Urinary bladder (tissue), 4 donors: ENCODE results near the gene HARS1. TPM values are rescaled to one million over a fixed set of nuclear protein-coding genes. Genes with fewer than 3 reads are reported as not detected.
A peak's percentile ranks its signal among the peaks of the same experiment; 100 is the strongest.
"Not testable (repeated sequence)": the region's sequence is repeated elsewhere in the genome, so short reads cannot be mapped to it uniquely, and the experiment has no call there.

Source experiments
- DNase-seq: peaks from one replicate; pipeline ENCODE4 v3.0.0-alpha.2; 2015; ENCODE audit errors: extremely low spot score
- H3K27ac ChIP-seq: one replicate; pipeline ENCODE4 v1.5.1; 2013; ENCODE audit warnings: low read depth, mild to moderate bottlenecking, moderate library complexity
- H3K36me3 ChIP-seq: one replicate; pipeline ENCODE4 v1.6.1; 2013; ENCODE audit warnings: mild to moderate bottlenecking, moderate library complexity; ENCODE audit not compliant: insufficient read depth
- H3K4me1 ChIP-seq: one replicate; pipeline ENCODE4 v1.6.1; 2013; ENCODE audit warnings: mild to moderate bottlenecking, moderate library complexity; ENCODE audit not compliant: insufficient read depth
- H3K4me3 ChIP-seq: one replicate; pipeline ENCODE4 v1.5.1; 2013; ENCODE audit warnings: low read depth, low read length
- WGBS: extraction: QIAGEN DNeasy Blood & Tissue Kit; methylation state at CpG from one replicate; pipeline ENCODE4 v1.1.7; 2013; 5-methylcytosine and 5-hydroxymethylcytosine counted together
- polyA plus RNA-seq: library from polyadenylated mRNA; stranded (reverse); fragments of 200-250 nt; gene quantifications from one replicate; pipeline ENCODE4 v1.2.3, GENCODE V29; 2013
- total RNA-seq: library from RNA; depleted of rRNA; stranded (reverse); fragments of >200 nt; gene quantifications from one replicate; pipeline ENCODE4 v1.2.3, GENCODE V29; 2014
- donor health status: healthy with polysubstance abuse.
- donor health status: healthy.

The HARS1 gene
- total and polyA plus RNA-seq, 2 donors, result 31.9 to 50.5 TPM

GRCh38 chr5:140671472-140672125 is 19.6 kb downstream of the HARS1 start:
- WGBS, result 93% methylated on average over 6 of the region's 7 CpGs
- Histone ChIP-seq H3K4me1 (no peaks in the 10 kb centered on the region), H3K27ac (no peak overlapping the region), H3K4me3 (no peak overlapping the region), H3K36me3 (no peaks in the 10 kb centered on the region)
- DNase-seq, result no peak

GRCh38 chr5:140671035-140671434 is 20.1 kb downstream of the HARS1 start:
- not testable (repeated sequence) for H3K4me3 ChIP-seq, DNase-seq, H3K36me3 ChIP-seq, H3K4me1 ChIP-seq, H3K27ac ChIP-seq
- 97% methylated on average over 4 of the region's 4 CpGs for WGBS

GRCh38 chr5:140664359-140665119 is 26.6 kb downstream of the HARS1 start, which contains the start of gene WDR55:
TSS of gene WDR55 (plus strand) at chr5:140664904. CDS start at chr5:140664913, 9 bp downstream.
- Histone ChIP-seq H3K36me3 (peaks cover 6% of the 10 kb centered on the region), H3K4me1 (no peaks in the 10 kb centered on the region), H3K27ac (peak within 1 kb of the TSS; percentile 46), H3K4me3 (peak within 1 kb of the TSS; percentile 58)
- WGBS, result under 1% methylated on average over 54 of the region's 54 CpGs
- peak; percentile 85 for DNase-seq

GRCh38 chr5:140664030-140664358 is 27.2 kb downstream of the HARS1 start:
- WGBS, result 7% methylated on average over 18 of the region's 18 CpGs

GRCh38 chr5:140660371-140660770 is 30.8 kb downstream of the HARS1 start:
- H3K4me1 ChIP-seq, H3K27ac ChIP-seq, H3K4me3 ChIP-seq, DNase-seq: not testable (repeated sequence)
- WGBS, result 81% methylated on average over 6 of the region's 6 CpGs
- H3K36me3 ChIP-seq, result peaks cover 16% of the 10 kb centered on the region

More at GRCh38 chr5:140664030-140664358, 27.2 kb downstream of the HARS1 start:
- peak overlapping the region; percentile 58 for H3K4me3 ChIP-seq
- no peak overlapping the region for H3K27ac ChIP-seq
- H3K36me3 ChIP-seq, result peaks cover 9% of the 10 kb centered on the region
- no peaks in the 10 kb centered on the region for H3K4me1 ChIP-seq
- no peak for DNase-seq

- WGBS, result 97% methylated on average over 17 of the region's 17 CpGs
- H3K27ac ChIP-seq, result no peak overlapping the region
- no peaks in the 10 kb centered on the region for H3K4me1 ChIP-seq
- DNase-seq, result no peak
- peaks cover 22% of the 10 kb centered on the region for H3K36me3 ChIP-seq
- no peak overlapping the region for H3K4me3 ChIP-seq
These were observed 32.3 kb downstream of the HARS1 start for GRCh38 chr5:140658870-140659269.

GRCh38 chr5:140647042-140647419 is 44.1 kb downstream of the HARS1 start:
- H3K4me1 ChIP-seq, result no peaks in the 10 kb centered on the region
- H3K4me3 ChIP-seq, result peak overlapping the region; percentile 81
- peaks cover 3% of the 10 kb centered on the region for H3K36me3 ChIP-seq
- DNase-seq, result no peak
- WGBS, result under 1% methylated on average over 27 of the region's 27 CpGs
- H3K27ac ChIP-seq, result peak overlapping the region; percentile 49

- no peak for DNase-seq
- Histone ChIP-seq H3K27ac (no peak overlapping the region), H3K4me1 (no peaks in the 10 kb centered on the region), H3K36me3 (no peaks in the 10 kb centered on the region), H3K4me3 (no peak overlapping the region)
- 62% methylated on average over 3 of the region's 3 CpGs for WGBS
These were observed 48.5 kb downstream of the HARS1 start for GRCh38 chr5:140642718-140643117.

GRCh38 chr5:140641716-140642115 is 49.5 kb downstream of the HARS1 start:
- no peak overlapping the region for H3K27ac ChIP-seq
- WGBS, result 94% methylated on average over 8 of the region's 8 CpGs
- H3K4me1 ChIP-seq, result no peaks in the 10 kb centered on the region
- H3K4me3 ChIP-seq, result no peak overlapping the region
- no peaks in the 10 kb centered on the region for H3K36me3 ChIP-seq
- no peak for DNase-seq

GRCh38 chr5:140639148-140639981 is 51.8 kb downstream of the HARS1 start, which contains the start of gene TMCO6:
TSS of gene TMCO6 (plus strand) at chr5:140639451. CDS start at chr5:140639528, 77 bp downstream.
- H3K4me1 ChIP-seq, result no peaks in the 10 kb centered on the region
- DNase-seq, result peak; percentile 77
- peak within 1 kb of the TSS; percentile 83 for H3K27ac ChIP-seq
- under 1% methylated on average over 63 of the region's 63 CpGs for WGBS
- no peaks in the 10 kb centered on the region for H3K36me3 ChIP-seq
- peak within 1 kb of the TSS; percentile 66 for H3K4me3 ChIP-seq

- WGBS, result 28% methylated on average over 9 of the region's 9 CpGs
- DNase-seq, H3K36me3 ChIP-seq, H3K4me3 ChIP-seq, H3K4me1 ChIP-seq: not testable (repeated sequence)
- peak overlapping the region; percentile 26 for H3K27ac ChIP-seq
These were observed 52.3 kb downstream of the HARS1 start for GRCh38 chr5:140638898-140639147.

GRCh38 chr5:140637371-140638100 is 53.6 kb downstream of the HARS1 start:
- Histone ChIP-seq H3K27ac (no peak overlapping the region), H3K4me3 (no peak overlapping the region), H3K4me1 (no peaks in the 10 kb centered on the region), H3K36me3 (no peaks in the 10 kb centered on the region)
- DNase-seq, result no peak
- WGBS, result 74% methylated on average over 10 of the region's 10 CpGs
